H1 (cell line): ENCODE data around the gene NXNL2.

Experiments used
- BRCA1 ChIP-seq: IDR thresholded peaks from 2 replicates; pipeline ENCODE4 v1.6.1; 2012; ENCODE audit warnings: low read depth, low read length, improper control_type of control experiment
- CHD2 ChIP-seq: IDR thresholded peaks from 2 replicates; pipeline ENCODE4 v1.6.1; 2012; ENCODE audit warnings: low read length, improper control_type of control experiment
- CTCF ChIP-seq, 3 experiments: IDR thresholded peaks; 1 replicate in 2 of 3; 2 replicates in 1 of 3; pipeline versions ENCODE4 v1.5.1 to v1.6.1; 2011; ENCODE audit warnings: low read length in 3 of 3, mild to moderate bottlenecking in 3 of 3, inconsistent platforms in 2 of 3, low read depth in 1 of 3, moderate library complexity in 1 of 3; ENCODE audit not compliant: insufficient read depth in 1 of 3; ENCODE audit errors: control extremely low read depth in 1 of 3
- EZH2 ChIP-seq: fragments of 200-600 bp; sonication (generic); IDR thresholded peaks from 2 replicates; pipeline ENCODE4 v1.7.1; 2012; ENCODE audit warnings: low read depth, mild to moderate bottlenecking, moderate library complexity, low read length, inconsistent platforms; ENCODE audit not compliant: severe bottlenecking
- GABPA ChIP-seq: IDR thresholded peaks from 2 replicates; pipeline ENCODE4 v1.6.1; 2011; ENCODE audit warnings: mild to moderate bottlenecking, low read length, moderate library complexity, borderline replicate concordance; ENCODE audit not compliant: insufficient read depth
- JUND ChIP-seq: IDR thresholded peaks from 2 replicates; pipeline ENCODE4 v1.6.1; 2011; ENCODE audit warnings: mild to moderate bottlenecking, improper control_type of control experiment, low read length
- POLR2A ChIP-seq, 2 experiments: IDR thresholded peaks; 1 replicate in 1 of 2; 2 replicates in 1 of 2; pipeline ENCODE4 v1.6.1; 2011; ENCODE audit warnings: low read depth in 2 of 2, low read length in 2 of 2, mild to moderate bottlenecking in 2 of 2; ENCODE audit errors: control extremely low read depth in 1 of 2
- RAD21 ChIP-seq, 2 experiments: IDR thresholded peaks in 1 of 2; conservative IDR thresholded peaks in 1 of 2; 2 replicates each; pipeline ENCODE4 v1.6.1; 2011; ENCODE audit warnings: low read depth in 2 of 2, low read length in 2 of 2, improper control_type of control experiment in 1 of 2, inconsistent platforms in 1 of 2, mild to moderate bottlenecking in 1 of 2, moderate library complexity in 1 of 2
- SIN3A ChIP-seq, 2 experiments: IDR thresholded peaks in 1 of 2; conservative IDR thresholded peaks in 1 of 2; 2 replicates each; pipeline ENCODE4 v1.6.1; 2011 to 2012; ENCODE audit warnings: low read length in 2 of 2, improper control_type of control experiment in 1 of 2, low read depth in 1 of 2, mild to moderate bottlenecking in 1 of 2
- SP1 ChIP-seq: IDR thresholded peaks from 2 replicates; pipeline ENCODE4 v1.6.1; 2011; ENCODE audit warnings: low read depth, low read length
- ZNF274 ChIP-seq: IDR thresholded peaks from 2 replicates; pipeline ENCODE4 v1.7.0; 2012; ENCODE audit warnings: low read length, borderline replicate concordance; ENCODE audit errors: extremely low read depth
- TF ChIP-seq, protein P1 (sequence below): IDR thresholded peaks from 2 replicates; pipeline ENCODE4 v1.6.1; 2011; ENCODE audit warnings: low read depth, mild to moderate bottlenecking, low read length; ENCODE audit not compliant: insufficient read depth

DNA sequence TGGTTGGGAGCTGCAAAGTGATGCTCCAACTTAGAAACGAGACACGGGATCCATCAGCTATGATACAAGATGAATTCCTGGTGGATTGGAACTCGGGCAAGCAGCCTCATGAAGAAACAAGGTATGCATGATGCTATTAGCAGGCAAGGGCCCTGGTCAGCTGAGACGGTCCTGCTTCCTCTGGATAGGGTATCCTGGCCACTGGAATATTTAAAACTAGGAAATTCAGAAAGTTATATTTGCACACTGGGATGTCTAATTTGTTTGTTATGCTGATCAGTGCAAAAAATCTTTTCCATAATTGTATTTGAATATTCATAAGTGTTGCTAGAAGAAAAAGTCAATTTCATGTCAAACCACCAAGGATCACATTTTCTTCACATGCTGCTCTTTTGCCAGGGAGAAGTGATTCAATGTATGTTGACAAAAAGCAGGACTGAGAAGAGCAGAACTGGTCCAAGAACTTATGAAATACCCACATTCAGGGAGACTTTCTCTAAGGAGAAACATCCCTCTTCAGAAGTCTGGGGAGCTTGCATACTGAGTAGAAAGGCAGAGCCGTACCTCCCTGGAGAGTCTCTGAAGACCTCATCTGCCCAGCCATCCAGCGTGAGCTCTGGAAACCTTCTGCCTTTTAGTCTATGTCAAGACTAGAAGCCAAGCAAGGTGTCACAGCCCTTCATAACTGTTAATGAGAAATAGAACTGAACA lies 6.7 kb upstream of the NXNL2 start:
- TF ChIP-seq GABPA, result no peak
- no peak for TF ChIP-seq CHD2
- TF ChIP-seq POLR2A (IDR thresholded peaks at IDR 0.05; ENCODE audit: control extremely low read depth in 1 of 2, low read depth in 2 of 2, low read length in 2 of 2), result no peak
- TF ChIP-seq RAD21 (IDR thresholded peaks at IDR 0.05 in 1 of 2, conservative IDR thresholded peaks at IDR 0.05 in 1 of 2; ENCODE audit: low read depth in 2 of 2, low read length in 2 of 2), result no peak
- TF ChIP-seq SP1, result no peak
- no peak for TF ChIP-seq BRCA1
- no peak for TF ChIP-seq CTCF (IDR thresholded peaks at IDR 0.05; ENCODE audit: control extremely low read depth in 1 of 3, insufficient read depth in 1 of 3, low read depth in 1 of 3, low read length in 3 of 3)
- no peak for TF ChIP-seq ZNF274
- TF ChIP-seq, protein P1, sequence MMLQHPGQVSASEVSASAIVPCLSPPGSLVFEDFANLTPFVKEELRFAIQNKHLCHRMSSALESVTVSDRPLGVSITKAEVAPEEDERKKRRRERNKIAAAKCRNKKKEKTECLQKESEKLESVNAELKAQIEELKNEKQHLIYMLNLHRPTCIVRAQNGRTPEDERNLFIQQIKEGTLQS, result no peak
- TF ChIP-seq EZH2, result no peak
- no peak for TF ChIP-seq JUND
- no peak for TF ChIP-seq SIN3A (conservative IDR thresholded peaks at IDR 0.05 in 1 of 2, IDR thresholded peaks at IDR 0.05 in 1 of 2; ENCODE audit: low read depth in 1 of 2, low read length in 2 of 2)
